Omental fat pad (tissue), 4 donors: ENCODE results near the gene AIP. TPM values are rescaled to one million over a fixed set of nuclear protein-coding genes. Genes with fewer than 3 reads are reported as not detected.

Experiments used
- ATAC-seq: fragments of 150-250 bp; one replicate; pipeline ENCODE4 v1.9.1; 2016; ENCODE audit warnings: mild to moderate bottlenecking, moderate library complexity; ENCODE audit not compliant: low FRiP score
- DNase-seq: peaks from one replicate; pipeline ENCODE4 v3.0.0-alpha.2; 2019; ENCODE audit warnings: low spot score
- total RNA-seq, 4 donors: library from RNA; depleted of rRNA; stranded (reverse); fragments of >200 nt; gene quantifications; one replicate each; pipeline ENCODE4 v1.1.0, GENCODE V29; 2016
- TF ChIP-seq, protein P1 (sequence below), 3 donors: fragments of 450-650 bp; IDR thresholded peaks; one replicate each; pipeline ENCODE4 v1.5.1; 2016 to 2017; ENCODE audit warnings: antibody characterized with exemption in 3 of 3, mild to moderate bottlenecking in 3 of 3, moderate library complexity in 2 of 3

The AIP gene
- total RNA-seq, 4 donors from 2014 or later: 51.2 to 67.5 (median 62.1) TPM

DNA sequence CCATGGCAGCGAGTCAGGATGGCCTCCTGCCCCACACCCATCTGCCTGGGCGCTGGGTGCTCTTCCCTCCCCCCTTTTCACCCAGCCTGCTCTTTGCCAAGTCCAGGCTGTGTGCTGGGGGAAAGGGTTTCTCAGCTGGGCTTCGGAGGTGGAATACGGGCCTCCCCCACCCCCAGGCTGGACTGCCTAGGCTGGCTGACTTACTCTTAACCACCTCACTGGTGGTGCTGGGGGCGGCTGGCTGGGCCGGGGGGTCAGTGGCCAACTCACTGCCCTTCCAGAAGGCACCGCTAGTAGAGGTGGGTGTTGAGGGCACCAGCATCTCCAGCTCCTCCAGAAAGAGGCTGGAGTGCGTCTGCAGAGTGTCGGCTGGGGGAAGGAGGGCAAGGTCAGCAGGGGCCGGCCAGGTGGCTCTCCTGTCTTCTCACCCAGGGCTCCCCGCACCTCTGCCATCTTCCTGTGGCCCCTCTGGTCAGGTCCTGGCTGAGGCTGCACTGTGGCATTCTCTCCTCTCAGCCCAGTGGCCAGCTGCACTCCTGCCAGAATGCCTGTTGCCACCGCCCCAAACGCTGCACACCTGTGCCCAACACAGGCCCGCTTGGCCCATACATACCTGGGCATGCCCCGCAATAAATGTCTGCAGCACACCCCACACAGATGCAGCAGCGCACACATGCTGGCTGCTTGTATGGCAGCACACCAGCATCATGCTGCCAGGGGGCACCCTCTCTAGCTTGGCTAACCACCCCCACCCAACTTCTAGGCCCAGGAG is 12.6 kb downstream of the AIP start:
- no peak for DNase-seq
- ATAC-seq: no peak
- TF ChIP-seq, protein P1, sequence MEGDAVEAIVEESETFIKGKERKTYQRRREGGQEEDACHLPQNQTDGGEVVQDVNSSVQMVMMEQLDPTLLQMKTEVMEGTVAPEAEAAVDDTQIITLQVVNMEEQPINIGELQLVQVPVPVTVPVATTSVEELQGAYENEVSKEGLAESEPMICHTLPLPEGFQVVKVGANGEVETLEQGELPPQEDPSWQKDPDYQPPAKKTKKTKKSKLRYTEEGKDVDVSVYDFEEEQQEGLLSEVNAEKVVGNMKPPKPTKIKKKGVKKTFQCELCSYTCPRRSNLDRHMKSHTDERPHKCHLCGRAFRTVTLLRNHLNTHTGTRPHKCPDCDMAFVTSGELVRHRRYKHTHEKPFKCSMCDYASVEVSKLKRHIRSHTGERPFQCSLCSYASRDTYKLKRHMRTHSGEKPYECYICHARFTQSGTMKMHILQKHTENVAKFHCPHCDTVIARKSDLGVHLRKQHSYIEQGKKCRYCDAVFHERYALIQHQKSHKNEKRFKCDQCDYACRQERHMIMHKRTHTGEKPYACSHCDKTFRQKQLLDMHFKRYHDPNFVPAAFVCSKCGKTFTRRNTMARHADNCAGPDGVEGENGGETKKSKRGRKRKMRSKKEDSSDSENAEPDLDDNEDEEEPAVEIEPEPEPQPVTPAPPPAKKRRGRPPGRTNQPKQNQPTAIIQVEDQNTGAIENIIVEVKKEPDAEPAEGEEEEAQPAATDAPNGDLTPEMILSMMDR (IDR thresholded peaks at IDR 0.05): no peak

DNA sequence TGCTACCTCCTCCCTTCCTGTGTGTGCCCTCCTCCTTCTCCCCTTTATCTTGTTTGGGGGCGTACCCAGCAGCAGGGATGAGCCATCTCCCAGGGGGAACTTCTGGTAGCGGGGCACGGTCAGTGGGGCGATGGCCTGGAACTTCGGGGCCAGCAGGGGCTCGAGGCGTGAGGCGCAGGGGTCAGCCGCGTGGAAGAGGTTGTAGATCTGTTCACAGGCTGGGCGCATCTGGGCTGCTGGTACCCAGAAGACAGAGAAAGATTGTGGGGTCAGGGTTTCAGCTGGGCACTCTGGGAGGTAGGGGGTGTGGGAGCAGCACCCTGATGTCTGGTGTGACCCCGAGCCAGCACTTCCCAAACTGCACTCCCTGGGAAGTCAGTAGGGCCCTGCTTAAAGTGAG is 13.3 kb downstream of the AIP start:
- ATAC-seq (no peak), DNase-seq (no peak)
- TF ChIP-seq, protein P1 (IDR thresholded peaks at IDR 0.05): no peak

DNA sequence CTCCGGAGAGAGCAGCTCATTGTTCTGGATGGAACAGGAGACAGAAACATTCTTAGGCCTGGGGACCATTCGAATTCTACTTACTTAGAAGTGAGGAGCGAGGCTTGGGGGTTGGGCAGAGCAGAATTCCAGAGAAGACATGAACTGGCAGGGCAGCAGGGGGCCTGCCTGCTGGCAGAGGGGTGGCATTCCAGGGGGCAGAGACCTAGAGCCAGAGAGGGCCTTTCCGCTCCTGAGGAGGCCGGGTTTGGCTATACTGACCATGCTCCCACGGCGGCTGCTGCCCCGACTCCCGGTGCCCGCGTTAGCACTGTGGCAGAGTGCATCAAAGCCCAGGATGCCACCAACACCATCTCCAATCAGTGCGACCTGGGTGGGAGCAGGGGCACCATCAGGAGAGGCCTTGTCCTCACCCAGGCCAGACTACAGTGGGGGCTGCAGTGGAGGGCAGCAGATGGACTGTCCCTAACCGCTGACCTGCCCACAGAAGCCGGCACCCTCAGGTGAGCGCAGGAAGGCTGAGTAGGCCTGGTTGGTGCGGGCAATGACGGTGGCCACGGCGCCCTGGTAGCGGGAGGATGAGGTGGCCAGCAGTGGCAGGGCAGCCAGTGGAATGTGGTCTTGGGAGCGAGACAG is 14.9 kb downstream of the AIP start:
- TF ChIP-seq, protein P1 (IDR thresholded peaks at IDR 0.05): no peak
- DNase-seq (no peak), ATAC-seq (no peak)

DNA sequence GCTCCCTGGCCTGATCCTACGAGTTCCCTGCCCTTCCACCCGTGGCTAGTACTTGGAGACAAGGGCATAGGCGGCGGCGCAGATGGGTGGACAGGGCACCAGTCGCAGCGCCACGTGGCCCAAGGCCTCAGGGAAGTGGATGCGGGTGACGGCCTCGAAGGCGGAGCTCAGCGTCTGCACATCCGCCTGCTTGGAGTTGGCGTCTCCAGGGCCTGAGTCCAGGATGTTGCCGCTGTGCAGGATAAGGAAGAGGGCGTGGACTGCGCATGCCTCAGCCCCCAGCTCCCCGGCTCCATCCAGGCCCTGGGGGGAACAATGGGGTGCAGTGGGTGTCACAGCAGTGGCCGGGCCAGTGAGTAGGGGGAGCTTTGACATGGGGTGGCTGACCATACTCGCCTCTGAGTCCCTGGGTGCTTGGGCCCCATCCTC is 15.7 kb downstream of the AIP start:
- TF ChIP-seq, protein P1 (IDR thresholded peaks at IDR 0.05): no peak
- DNase-seq: no peak
- ATAC-seq: no peak

DNA sequence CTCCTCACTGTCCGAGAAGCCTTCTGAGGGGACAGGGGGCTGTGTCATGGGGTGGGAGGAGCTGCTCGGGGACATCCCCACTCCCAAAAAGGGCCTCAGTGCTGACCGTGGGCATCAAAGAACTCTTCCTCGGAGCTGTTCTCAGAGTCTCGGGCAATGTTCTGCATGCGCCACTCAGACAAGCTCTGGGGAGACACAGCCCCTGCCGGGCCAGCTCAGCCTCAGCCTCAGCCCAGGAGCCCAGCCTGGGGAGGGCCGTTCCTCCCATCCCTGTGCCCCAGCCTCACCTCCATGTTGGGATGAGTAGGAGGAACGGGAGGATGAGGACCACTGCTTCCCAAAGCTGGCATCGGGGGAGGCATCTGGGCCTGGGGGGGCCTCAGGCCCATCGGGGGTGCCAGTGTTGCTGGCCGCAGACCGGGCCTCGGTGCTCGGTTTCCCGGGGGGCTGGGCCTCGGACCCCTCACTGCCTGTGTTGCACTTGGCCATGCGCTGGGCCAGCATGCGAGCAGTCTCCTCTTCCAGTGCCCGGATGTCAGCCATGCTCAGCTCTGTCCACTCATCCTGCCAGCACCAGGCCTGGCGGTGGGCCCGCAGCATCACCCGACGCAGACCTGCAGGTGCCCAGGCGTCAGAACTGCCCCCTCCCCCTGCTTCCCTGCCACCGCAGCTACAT is 17.1 kb downstream of the AIP start:
- DNase-seq (no peak), ATAC-seq (no peak)
- TF ChIP-seq, protein P1 (IDR thresholded peaks at IDR 0.05): no peak

DNA sequence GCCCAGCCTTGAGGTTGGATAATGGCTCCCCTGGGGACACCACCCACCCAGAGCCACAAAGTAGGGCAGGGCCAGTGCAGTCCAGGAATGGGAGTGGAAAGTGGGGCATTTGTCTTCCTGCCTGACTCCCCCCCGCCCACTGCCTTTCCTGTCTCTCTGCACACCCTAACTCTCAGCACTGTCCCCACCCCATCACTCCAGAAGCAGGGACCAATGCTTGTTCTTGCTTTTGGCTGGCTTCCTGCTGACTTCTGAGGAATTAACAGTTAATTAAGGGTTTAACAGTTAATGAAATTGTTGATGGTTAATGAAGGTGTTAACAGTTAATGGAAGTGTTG is 17.6 kb downstream of the AIP start:
- TF ChIP-seq, protein P1 (IDR thresholded peaks at IDR 0.05): no peak
- ATAC-seq: no peak

More for the DNA sequence above, 17.6 kb downstream of the AIP start:
- no peak for DNase-seq
